ENCODE results near the gene PER3. TPM values are rescaled to one million over a fixed set of nuclear protein-coding genes. Genes with fewer than 3 reads are reported as not detected.

Gene PER3
- total and polyA plus RNA-seq, 2 of the 4 experiments (the other 2 are of a cell fraction) = 3.4 to 4.2 TPM

DNA sequence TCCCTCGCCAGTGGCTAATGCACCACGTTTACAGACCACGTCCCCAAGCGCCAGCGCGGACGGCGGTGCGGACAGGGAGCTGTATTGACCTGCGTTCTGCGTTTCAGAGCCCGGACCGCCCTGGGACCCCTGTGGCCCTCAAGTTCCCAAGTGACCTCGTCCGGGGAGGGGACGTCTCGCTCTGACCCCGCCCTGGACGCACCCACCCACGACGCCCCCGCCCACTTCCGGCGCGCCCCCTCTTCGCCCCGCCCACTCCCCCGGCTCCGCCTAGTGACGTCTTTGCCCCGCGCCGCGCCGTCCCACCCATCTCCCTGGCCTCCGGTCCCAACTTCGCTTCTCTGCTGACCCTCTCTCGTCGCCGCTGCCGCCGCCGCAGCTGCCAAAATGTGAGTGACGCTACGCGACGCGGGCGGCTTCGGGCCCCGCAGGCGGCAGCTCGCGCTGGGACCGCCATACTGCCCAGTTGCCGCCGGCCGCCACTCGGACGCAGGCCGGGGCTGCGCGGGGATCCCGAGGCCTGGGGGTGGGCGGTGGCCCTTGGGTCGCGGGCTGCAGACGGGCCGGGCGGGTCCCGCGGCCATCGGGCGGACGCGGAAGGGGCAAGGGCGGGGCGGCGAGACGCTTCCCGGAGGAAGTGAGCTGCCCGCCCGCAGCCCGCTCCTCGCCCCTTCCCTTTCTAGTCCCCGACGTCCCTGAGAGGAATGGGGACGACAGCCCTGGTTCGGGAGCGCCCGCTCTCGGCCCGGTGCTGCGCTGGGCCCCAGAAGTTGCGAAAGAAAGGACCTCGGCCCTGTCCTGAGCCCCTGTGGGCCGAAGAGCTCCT is 12.9 kb upstream of the PER3 start, which contains the start of gene VAMP3:
Gene VAMP3, plus strand, starts transcription at position 300 of the 826 bp plus-strand sequence. Its CDS starts 88 bp downstream, at position 388.
- H2AK9ac ChIP-seq (replicated peaks; ENCODE audit: low read depth, low read length, poor library complexity) = peak within 1 kb of the TSS; percentile 94
- TF ChIP-seq POLR2A (IDR thresholded peaks at IDR 0.05; ENCODE audit: low read depth, low read length) (peak; percentile 47; the same call in 1 of the 2 replicates), CHD1 (IDR thresholded peaks at IDR 0.05; ENCODE audit: low read depth, low read length) (no peak), MAFK (IDR thresholded peaks at IDR 0.05; ENCODE audit: low read depth, low read length) (no peak), CEBPB (IDR thresholded peaks at IDR 0.05; ENCODE audit: low read depth, low read length) (peak; percentile 51), BHLHE40 (IDR thresholded peaks at IDR 0.05; ENCODE audit: low read depth, low read length) (no peak), RFX5 (IDR thresholded peaks at IDR 0.05; ENCODE audit: low read depth, low read length) (no peak), MAZ (IDR thresholded peaks at IDR 0.05; ENCODE audit: borderline replicate concordance, low read depth, low read length) (peak; percentile 62; the same call in 1 of the 2 replicates)
- no peaks in the 10 kb centered on the region for H3K4me1 ChIP-seq (ENCODE audit: control insufficient read depth, insufficient read depth, low read length)
- H3K14ac ChIP-seq (replicated peaks; ENCODE audit: low read depth, low read length) = peak within 1 kb of the TSS; percentile 89
- peak within 1 kb of the TSS; percentile 95 for H2AFZ ChIP-seq (replicated peaks; ENCODE audit: low read length, poor library complexity)
- dilution Hi-C loops (cut with HindIII; ENCODE audit: low sequenced_read_pairs, unreplicated experiment) (no loop called here), in situ Hi-C loops (cut with MboI; ENCODE audit: low sequenced_read_pairs) (no loop called here), intact Hi-C loops (cut with micrococcal nuclease) (no loop called here)
- peak within 1 kb of the TSS; percentile 86 for H4K91ac ChIP-seq (ENCODE audit: insufficient read depth, low read depth, low read length)
- WGBS, 2 experiments (ENCODE audit: extremely low coverage in 2 of 2, insufficient read length in 1 of 2) = 0% methylated on average over 21 of the region's 97 CpGs; no CpG with 5 or more reads in 1 of the 2 experiments
- H4K5ac ChIP-seq (ENCODE audit: low read depth, low read length) = peak within 1 kb of the TSS; percentile 98
- POLR2A ChIA-PET (ENCODE audit: unreplicated experiment) = no interaction called here
- ATAC-seq (ENCODE audit: low read depth) (peak; percentile 95), DNase-seq (peak; percentile 67)
- CTCF ChIA-PET = interaction anchor here (1.4 kb wide), 1 partner anchor 104 kb away, joined by 3 read pairs; no protein-coding TSS in a partner anchor
- peaks cover 2% of the 10 kb centered on the region; the same call in 1 of the 2 replicates for H3K36me3 ChIP-seq (ENCODE audit: control insufficient read depth, insufficient read depth, low read length)
- no TSS peak for BruUV-seq (replicated peaks)
- 0 out of 3 replicates have a peak within 1 kb of the TSS, but pooled peaks have one; percentile 6 for H2BK15ac ChIP-seq (ENCODE audit: low read depth, low read length)
- peak within 1 kb of the TSS; percentile 83; the same call in 1 of the 2 replicates for H2AK5ac ChIP-seq (ENCODE audit: low read depth, low read length)
- no peak within 1 kb of the TSS for H2BK20ac ChIP-seq (ENCODE audit: low read depth, low read length)
- H3K79me1 ChIP-seq (ENCODE audit: low read depth in 1 of 2, low read length in 2 of 2) = peaks cover 16 to 24% of the 10 kb centered on the region in 2 experiments
- 0 out of 2 replicates have a peak within 1 kb of the TSS, but pooled peaks have one; percentile 47 for H2BK120ac ChIP-seq (ENCODE audit: low read depth, low read length)
- peaks cover 3% of the 10 kb centered on the region; the same call in 1 of the 2 replicates for H3K27me3 ChIP-seq (ENCODE audit: control insufficient read depth, insufficient read depth, low read length)
- peaks cover 6% of the 10 kb centered on the region; the same call in 1 of the 2 replicates for H4K20me1 ChIP-seq (ENCODE audit: insufficient read depth, low read length)
- peaks cover 6% of the 10 kb centered on the region; the same call in 1 of the 2 replicates for H3K9me1 ChIP-seq (ENCODE audit: insufficient read depth, low read length)
- H3K27ac ChIP-seq (ENCODE audit: insufficient read depth, low read length) = peak within 1 kb of the TSS; percentile 76
- peak within 1 kb of the TSS; percentile 68 for H2BK5ac ChIP-seq (ENCODE audit: low read depth, low read length, poor library complexity, severe bottlenecking)
- peak within 1 kb of the TSS; percentile 75; the same call in 1 of the 2 replicates for H3K56ac ChIP-seq (ENCODE audit: extremely low read depth, insufficient read depth, low read length)
- H4K8ac ChIP-seq (ENCODE audit: low read depth in 2 of 2, low read length in 2 of 2) = peak within 1 kb of the TSS; percentile 98 to 99
- no peaks in the 10 kb centered on the region for H3K9me3 ChIP-seq (ENCODE audit: control insufficient read depth, insufficient read depth, low read length)
- H3K18ac ChIP-seq (ENCODE audit: low read depth, low read length) = peak within 1 kb of the TSS; percentile 91
- peak within 1 kb of the TSS; percentile 97 for H3K4me2 ChIP-seq (ENCODE audit: low read depth, low read length)
- peak within 1 kb of the TSS; percentile 97 for H3K4me3 ChIP-seq (ENCODE audit: insufficient read depth, low read depth, low read length)
- peak within 1 kb of the TSS; percentile 74 for H3K4ac ChIP-seq (ENCODE audit: low read depth, low read length)
- H3K23ac ChIP-seq (ENCODE audit: low read depth, low read length) = peak within 1 kb of the TSS; percentile 36
- H3K9ac ChIP-seq (ENCODE audit: low read depth, low read length) = peak within 1 kb of the TSS; percentile 95
